K562 (cell line): ENCODE results near the gene DKK1.

Experiments
- BACH1 ChIP-seq: fragments of 200-800 bp; sonication (Bioruptor generic); IDR thresholded peaks from 2 replicates; pipeline ENCODE4 v1.6.1; 2016; ENCODE audit warnings: missing genetic modification characterization, missing compliant biosample characterization
- CTCF ChIP-seq, 3 experiments: IDR thresholded peaks in 2 of 3; conservative IDR thresholded peaks in 1 of 3; 2 replicates each; pipeline ENCODE4 v1.5.1; 2011 to 2012; ENCODE audit warnings: low read length in 3 of 3, mild to moderate bottlenecking in 3 of 3, control low read depth in 2 of 3, improper control_type of control experiment in 1 of 3, inconsistent platforms in 1 of 3, low read depth in 1 of 3, mixed read lengths in 1 of 3, moderate library complexity in 1 of 3; ENCODE audit not compliant: insufficient read depth in 2 of 3
- EP300 ChIP-seq: IDR thresholded peaks from 2 replicates; pipeline ENCODE4 v1.6.1; 2012; ENCODE audit warnings: low read length, improper control_type of control experiment
- HINFP ChIP-seq: fragments of 450-650 bp; conservative IDR thresholded peaks from 2 replicates; pipeline ENCODE4 v1.6.1; 2016; ENCODE audit warnings: missing genetic modification characterization, low read depth, mild to moderate bottlenecking, control low read depth, missing compliant biosample characterization
- MAFF ChIP-seq: IDR thresholded peaks from 2 replicates; pipeline ENCODE4 v1.6.1; 2012; ENCODE audit warnings: low read length, improper control_type of control experiment
- MAFK ChIP-seq: IDR thresholded peaks from 2 replicates; pipeline ENCODE4 v1.6.1; 2011; ENCODE audit warnings: low read length, improper control_type of control experiment
- NFIC ChIP-seq: fragments of 450-650 bp; IDR thresholded peaks from 2 replicates; pipeline ENCODE4 v1.6.1; 2017; ENCODE audit warnings: mild to moderate bottlenecking, inconsistent platforms
- SIX5 ChIP-seq, 2 experiments: IDR thresholded peaks; 2 replicates each; pipeline ENCODE4 v1.6.1; 2011; ENCODE audit warnings: low read length in 2 of 2, borderline replicate concordance in 1 of 2, low read depth in 1 of 2, mild to moderate bottlenecking in 1 of 2, moderate library complexity in 1 of 2; ENCODE audit not compliant: insufficient read depth in 1 of 2
- TAF1 ChIP-seq: IDR thresholded peaks from 2 replicates; pipeline ENCODE4 v1.6.1; 2011; ENCODE audit warnings: mild to moderate bottlenecking, low read length, moderate library complexity; ENCODE audit not compliant: insufficient read depth, control insufficient read depth, severe bottlenecking; ENCODE audit errors: extremely low read depth
- ZFP1 ChIP-seq: fragments of 450-650 bp; formaldehyde crosslinking; IDR thresholded peaks from 2 replicates; pipeline ENCODE4 v1.4.0; 2020; ENCODE audit warnings: mild to moderate bottlenecking, mixed read lengths

- TF ChIP-seq HINFP (tag) = no peak
- no peak for TF ChIP-seq TAF1
- no peak for TF ChIP-seq EP300
- no peak for TF ChIP-seq MAFK
- no peak for TF ChIP-seq CTCF (IDR thresholded peaks at IDR 0.05 in 2 of 3, conservative IDR thresholded peaks at IDR 0.05 in 1 of 3; ENCODE audit: insufficient read depth in 2 of 3, low read depth in 1 of 3, low read length in 3 of 3)
- TF ChIP-seq BACH1 = no peak
- TF ChIP-seq NFIC = no peak
- TF ChIP-seq SIX5 (IDR thresholded peaks at IDR 0.05; ENCODE audit: borderline replicate concordance in 1 of 2, insufficient read depth in 1 of 2, low read depth in 1 of 2, low read length in 2 of 2) = no peak
- no peak for TF ChIP-seq MAFF
- TF ChIP-seq ZFP1 = no peak
Measured at GRCh38 chr10:52283174-52283573, 30.9 kb upstream of the DKK1 start.
